ENCODE results near the gene PSMA2. TPM values are rescaled to one million over a fixed set of nuclear protein-coding genes. Genes with fewer than 3 reads are reported as not detected.

The PSMA2 gene
- total RNA-seq, 2 experiments from 2014 or later, result 193 to 197 TPM

- no peak for DNase-seq
- Mint-ChIP-seq H3K27ac (no peak overlapping the region), H3K4me3 (no peak overlapping the region), H3K27me3 (no peaks in the 10 kb centered on the region), H3K36me3 (ENCODE audit: low read depth) (peaks cover 2% of the 10 kb centered on the region), H3K4me1 (ENCODE audit: low read depth) (no peaks in the 10 kb centered on the region), H3K9me3 (peaks cover 8% of the 10 kb centered on the region)
- intact Hi-C loops (cut with micrococcal nuclease), result no loop called here
- no peak for TF ChIP-seq CTCF (IDR thresholded peaks at IDR 0.05)
- CTCF ChIA-PET, result interaction anchor here (3.0 kb wide), 1 partner anchor 12 kb away, joined by 15 read pairs; no protein-coding TSS in a partner anchor
- ATAC-seq, result no peak
- POLR2A ChIA-PET, result no interaction called here
Observed at GRCh38 chr7:42953994-42954393, 22.0 kb upstream of the PSMA2 start.

- no peak for TF ChIP-seq CTCF (IDR thresholded peaks at IDR 0.05)
- no peaks in the 10 kb centered on the region for H3K27me3 Mint-ChIP-seq
- H3K4me1 Mint-ChIP-seq (ENCODE audit: low read depth), result no peaks in the 10 kb centered on the region
- ATAC-seq (no peak), DNase-seq (no peak)
- POLR2A ChIA-PET, result no interaction called here
- peaks cover 2% of the 10 kb centered on the region for H3K36me3 Mint-ChIP-seq (ENCODE audit: low read depth)
- no peak overlapping the region for H3K27ac Mint-ChIP-seq
- peaks cover 8% of the 10 kb centered on the region for H3K9me3 Mint-ChIP-seq
- CTCF ChIA-PET, result interaction anchor here (3.0 kb wide), 1 partner anchor 11 kb away, joined by 15 read pairs; no protein-coding TSS in a partner anchor
- intact Hi-C loops (cut with micrococcal nuclease), result no loop called here
- H3K4me3 Mint-ChIP-seq, result no peak overlapping the region
Observed at GRCh38 chr7:42952328-42952727, 20.4 kb upstream of the PSMA2 start.

- Mint-ChIP-seq H3K4me1 (ENCODE audit: low read depth) (peaks cover 10% of the 10 kb centered on the region), H3K9me3 (peaks cover 3% of the 10 kb centered on the region), H3K36me3 (ENCODE audit: low read depth) (no peaks in the 10 kb centered on the region), H3K27ac (no peak overlapping the region), H3K27me3 (no peaks in the 10 kb centered on the region), H3K4me3 (no peak overlapping the region)
- TF ChIP-seq CTCF (IDR thresholded peaks at IDR 0.05), result no peak
- ChIA-PET POLR2A (no interaction called here), CTCF (interaction anchor here (1.6 kb wide), 1 partner anchor 9 kb away, joined by 7 read pairs; no protein-coding TSS in a partner anchor)
- intact Hi-C loops (cut with micrococcal nuclease), result no loop called here
- ATAC-seq, result no peak
- DNase-seq, result no peak
Observed at GRCh38 chr7:42950417-42950816, 18.4 kb upstream of the PSMA2 start.

GRCh38 chr7:42947521-42947920 is 15.5 kb upstream of the PSMA2 start:
- intact Hi-C loops (cut with micrococcal nuclease), result loop anchor here (10.0 kb wide), 1 partner anchor 167 kb away; the partner anchor contains the start of gene HECW1
- ATAC-seq (no peak), DNase-seq (no peak)
- no peak for TF ChIP-seq CTCF (IDR thresholded peaks at IDR 0.05)
- Mint-ChIP-seq H3K36me3 (ENCODE audit: low read depth) (no peaks in the 10 kb centered on the region), H3K9me3 (no peaks in the 10 kb centered on the region), H3K4me3 (no peak overlapping the region), H3K4me1 (ENCODE audit: low read depth) (peaks cover 10% of the 10 kb centered on the region), H3K27me3 (no peaks in the 10 kb centered on the region), H3K27ac (no peak overlapping the region)
- POLR2A ChIA-PET, result interaction anchor here (1.5 kb wide), 1 partner anchor 15 kb away, joined by 4 read pairs; the partner anchor contains the start of gene MRPL32
- CTCF ChIA-PET, result interaction anchor here (0.9 kb wide), 1 partner anchor 71 kb away, joined by 3 read pairs; no protein-coding TSS in a partner anchor

- ATAC-seq, result no peak
- H3K4me1 Mint-ChIP-seq (ENCODE audit: low read depth), result peaks cover 10% of the 10 kb centered on the region
- H3K4me3 Mint-ChIP-seq, result no peak overlapping the region
- CTCF ChIA-PET, result no interaction called here
- no peaks in the 10 kb centered on the region for H3K36me3 Mint-ChIP-seq (ENCODE audit: low read depth)
- H3K9me3 Mint-ChIP-seq, result no peaks in the 10 kb centered on the region
- H3K27ac Mint-ChIP-seq, result no peak overlapping the region
- DNase-seq, result no peak
- H3K27me3 Mint-ChIP-seq, result no peaks in the 10 kb centered on the region
- POLR2A ChIA-PET, result interaction anchor here (1.5 to 1.6 kb wide), 2 partner anchors 11 to 14 kb away, joined by 4 to 6 read pairs; partner anchors contain the start of gene MRPL32
- no peak for TF ChIP-seq CTCF (IDR thresholded peaks at IDR 0.05)
- intact Hi-C loops (cut with micrococcal nuclease), result loop anchor here (10.0 kb wide), 1 partner anchor 168 kb away; the partner anchor contains the start of gene HECW1
Observed at GRCh38 chr7:42946627-42946950, 14.6 kb upstream of the PSMA2 start.

Measured in activated CD8-positive, alpha-beta T cell treated with anti-CD3 and anti-CD28 coated beads for 36 hours (primary cell).